ENCODE data around the gene HS3ST3B1. TPM values are rescaled to one million over a fixed set of nuclear protein-coding genes. Genes with fewer than 3 reads are reported as not detected.

The HS3ST3B1 gene
- total and polyA plus RNA-seq, 4 donors, result 0.05 to 1.3 (median 0.63) TPM; not detected in 1

DNA sequence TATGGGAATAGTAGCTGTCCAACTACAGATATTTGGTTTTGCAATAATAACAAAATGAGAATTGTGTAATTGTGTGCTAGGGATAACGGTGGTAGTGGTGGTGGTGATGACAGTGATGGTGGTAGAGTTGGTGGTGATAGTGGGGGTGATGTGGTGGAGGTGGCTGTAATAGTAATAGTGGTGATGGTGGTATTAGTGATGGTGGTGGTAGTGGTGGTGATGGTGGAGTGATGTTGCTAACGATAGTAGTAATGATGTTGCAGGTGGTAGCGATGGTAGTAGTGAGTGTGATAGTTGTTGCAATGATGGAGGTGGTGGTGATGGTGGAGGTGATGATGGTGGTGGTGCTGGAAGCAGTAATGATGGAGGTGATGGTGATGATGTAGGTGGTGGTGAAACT is 94.4 kb downstream of the HS3ST3B1 start:
- 88% methylated on average over 3 of the region's 3 CpGs for WGBS, 2 donors
- Histone ChIP-seq H3K4me1 (ENCODE audit: control insufficient read depth in 1 of 2, insufficient read depth in 2 of 2, low read length in 2 of 2) (no peaks in the 10 kb centered on the region), H3K36me3 (ENCODE audit: control insufficient read depth in 1 of 2, insufficient read depth in 2 of 2, low read length in 1 of 2) (no peaks in the 10 kb centered on the region), H3K27ac (ENCODE audit: low read depth in 1 of 2, low read length in 2 of 2) (no peak overlapping the region), H3K9me3 (ENCODE audit: control insufficient read depth, low read length) (no peaks in the 10 kb centered on the region), H3K27me3 (ENCODE audit: control insufficient read depth in 1 of 2, insufficient read depth in 2 of 2, low read length in 1 of 2) (no peaks in the 10 kb centered on the region), H3K4me3 (ENCODE audit: low read length in 2 of 2) (no peak overlapping the region)
- DNase-seq, result no peak
- ATAC-seq (ENCODE audit: low FRiP score), result no peak
- intact Hi-C loops (cut with DNase I), result no loop called here

DNA sequence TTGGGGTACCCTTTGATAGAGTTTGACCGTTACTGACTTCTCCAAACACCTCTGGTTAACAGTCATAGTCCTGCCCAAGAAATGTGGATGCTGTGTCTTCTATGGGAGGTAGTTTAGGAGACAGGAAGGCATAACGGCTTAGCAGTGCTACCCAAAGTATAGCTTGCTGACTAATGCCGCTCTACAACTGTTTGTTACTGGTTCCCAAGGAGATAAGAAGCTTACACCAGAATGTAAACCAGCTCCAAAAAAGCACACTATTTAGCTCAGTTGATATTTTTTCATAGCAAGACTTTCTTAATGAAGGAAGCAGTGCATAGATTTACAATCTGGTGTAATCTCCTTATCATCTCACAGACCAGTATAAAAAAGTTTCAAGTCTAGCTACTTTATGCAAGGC is 95.7 kb downstream of the HS3ST3B1 start:
- no peak overlapping the region for H3K27ac ChIP-seq (ENCODE audit: low read depth in 1 of 2, low read length in 2 of 2)
- H3K4me3 ChIP-seq (ENCODE audit: low read length in 2 of 2), result no peak overlapping the region
- no peaks in the 10 kb centered on the region for H3K36me3 ChIP-seq (ENCODE audit: control insufficient read depth in 1 of 2, insufficient read depth in 2 of 2, low read length in 1 of 2)
- no peak for ATAC-seq (ENCODE audit: low FRiP score)
- 30 to 44% methylated on average over 3 of the region's 3 CpGs for WGBS, 2 donors
- H3K4me1 ChIP-seq (ENCODE audit: control insufficient read depth in 1 of 2, insufficient read depth in 2 of 2, low read length in 2 of 2), result no peaks in the 10 kb centered on the region
- H3K27me3 ChIP-seq (ENCODE audit: control insufficient read depth in 1 of 2, insufficient read depth in 2 of 2, low read length in 1 of 2), result no peaks in the 10 kb centered on the region
- no peaks in the 10 kb centered on the region for H3K9me3 ChIP-seq (ENCODE audit: control insufficient read depth, low read length)
- intact Hi-C loops (cut with DNase I), result no loop called here
- DNase-seq, result no peak

DNA sequence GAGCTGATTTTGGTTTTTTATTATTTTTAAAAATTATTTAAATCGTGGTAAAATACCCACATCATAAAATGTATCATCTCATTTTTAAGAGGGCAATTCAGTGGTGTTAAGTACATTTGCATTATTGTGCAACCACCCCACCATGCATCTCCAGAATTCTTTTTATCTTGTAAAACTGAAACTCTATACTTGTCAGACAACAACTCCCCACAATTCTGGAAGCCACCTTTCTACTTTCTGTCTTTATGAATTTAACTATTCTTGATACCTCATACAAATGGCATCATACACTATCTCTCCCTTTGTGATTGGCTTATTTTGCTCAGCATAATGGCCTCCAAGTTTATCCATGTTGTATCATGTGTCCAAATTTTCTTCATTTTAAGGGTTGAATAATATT is 97.9 kb downstream of the HS3ST3B1 start:
- Histone ChIP-seq H3K4me1 (ENCODE audit: control insufficient read depth in 1 of 2, insufficient read depth in 2 of 2, low read length in 2 of 2) (no peaks in the 10 kb centered on the region), H3K27ac (ENCODE audit: low read depth in 1 of 2, low read length in 2 of 2) (no peak overlapping the region), H3K9me3 (ENCODE audit: control insufficient read depth, low read length) (no peaks in the 10 kb centered on the region), H3K36me3 (ENCODE audit: control insufficient read depth in 1 of 2, insufficient read depth in 2 of 2, low read length in 1 of 2) (no peaks in the 10 kb centered on the region), H3K4me3 (ENCODE audit: low read length in 2 of 2) (no peak overlapping the region), H3K27me3 (ENCODE audit: control insufficient read depth in 1 of 2, insufficient read depth in 2 of 2, low read length in 1 of 2) (no peaks in the 10 kb centered on the region)
- ATAC-seq (ENCODE audit: low FRiP score), result no peak
- DNase-seq, result no peak
- 61 to 62% methylated on average over 1 of the region's 1 CpG for whole genome bisulfite sequencing, 2 donors
- intact Hi-C loops (cut with DNase I), result no loop called here

Other genes with a start within 250 kb of the HS3ST3B1 start
- gene COX10, start 231.6 kb upstream of the HS3ST3B1 start, total RNA-seq, result 1 to 10 TPM; 8.6 to 9.9 TPM
- 1 to 10 TPM; 2.5 to 4.6 TPM for gene COX10, start 231.6 kb upstream of the HS3ST3B1 start, polyA plus RNA-seq
- not detected for gene CDRT15, start 64.2 kb upstream of the HS3ST3B1 start, total RNA-seq
- not detected for gene CDRT15, start 64.2 kb upstream of the HS3ST3B1 start, polyA plus RNA-seq